Gastroesophageal sphincter (tissue), 4 donors: ENCODE results near the gene CFAP74. TPM values are rescaled to one million over a fixed set of nuclear protein-coding genes. Genes with fewer than 3 reads are reported as not detected.

Experiments used
- ATAC-seq: fragments of 150-250 bp; one replicate; pipeline ENCODE4 v1.9.1; 2016; ENCODE audit warnings: mild to moderate bottlenecking, moderate library complexity
- H3K27ac ChIP-seq, 4 donors: fragments of 200-600 bp; sonication (generic) in 3 of 4; 1 replicate in 3 of 4; 2 replicates in 1 of 4; pipeline ENCODE4 v1.5.1; 2016 to 2019
- H3K27me3 ChIP-seq: fragments of 200-600 bp; sonication (generic); one replicate; pipeline ENCODE4 v1.5.1; 2019
- H3K36me3 ChIP-seq, 2 donors: fragments of 200-600 bp; sonication (generic); one replicate each; pipeline ENCODE4 v1.5.1; 2019; ENCODE audit warnings: control low read depth in 1 of 2
- H3K4me1 ChIP-seq, 3 donors: fragments of 200-600 bp; sonication (generic); 1 replicate in 2 of 3; 2 replicates in 1 of 3; pipeline ENCODE4 v1.5.1; 2016 to 2019; ENCODE audit warnings: control low read depth in 2 of 3
- H3K4me3 ChIP-seq, 2 donors: fragments of 200-600 bp; sonication (generic); one replicate each; pipeline ENCODE4 v1.5.1; 2019; ENCODE audit warnings: mild to moderate bottlenecking in 1 of 2, moderate library complexity in 1 of 2
- H3K9me3 ChIP-seq, 3 donors: fragments of 200-600 bp; sonication (generic); one replicate each; pipeline ENCODE4 v1.5.1; 2017 to 2019; ENCODE audit warnings: control low read depth in 2 of 3
- CTCF ChIP-seq, 4 experiments: fragments of 200-600 bp in 2 of 4; fragments of 450-650 bp in 2 of 4; sonication (generic) in 1 of 4; IDR thresholded peaks; one replicate each; pipeline ENCODE4 v1.5.1; 2017 to 2019; ENCODE audit warnings: antibody characterized with exemption in 4 of 4, mild to moderate bottlenecking in 2 of 4, moderate library complexity in 2 of 4
- EP300 ChIP-seq: sonication (generic); formaldehyde crosslinking; IDR thresholded peaks from one replicate; pipeline ENCODE4 v1.6.1; 2017; ENCODE audit warnings: antibody characterized with exemption, mild to moderate bottlenecking
- POLR2A ChIP-seq, 2 donors: fragments of 450-650 bp; IDR thresholded peaks; one replicate each; pipeline ENCODE4 v1.6.1; 2017; ENCODE audit warnings: antibody characterized with exemption in 2 of 2, mild to moderate bottlenecking in 2 of 2, moderate library complexity in 1 of 2
- POLR2AphosphoS5 ChIP-seq: sonication (generic); formaldehyde crosslinking; IDR thresholded peaks from one replicate; pipeline ENCODE4 v1.6.1; 2017; ENCODE audit warnings: antibody characterized with exemption
- WGBS, 2 donors: methylation state at CpG; one replicate each; pipeline ENCODE4 v1.1.5; 2018; ENCODE audit warnings: low coverage in 1 of 2; 5-methylcytosine and 5-hydroxymethylcytosine counted together
- total RNA-seq, 4 donors: library from RNA; depleted of rRNA; stranded (reverse); fragments of >200 nt; gene quantifications; one replicate each; pipeline ENCODE4 v1.1.0, GENCODE V29; 2016

Gene CFAP74
- total RNA-seq, 4 donors from 2014 or later = 0.12 TPM; not detected in 3

- Histone ChIP-seq H3K27ac (no peak overlapping the region), H3K4me3 (no peak overlapping the region), H3K36me3 (no peaks in the 10 kb centered on the region), H3K9me3 (no peaks in the 10 kb centered on the region), H3K27me3 (peaks cover 81% of the 10 kb centered on the region), H3K4me1 (peaks cover 0 to 20% (median 5%) of the 10 kb centered on the region in 3 donors)
- WGBS, 2 donors = no CpG with 5 or more reads among the region's 10 CpGs
- TF ChIP-seq EP300 (no peak), CTCF (IDR thresholded peaks at IDR 0.05) (no peak), POLR2A (IDR thresholded peaks at IDR 0.05) (no peak), POLR2AphosphoS5 (no peak)
- no peak for ATAC-seq
Observed at GRCh38 chr1:2024451-2024850, 20.9 kb upstream of the CFAP74 start.

GRCh38 chr1:2023187-2023586, 19.6 kb upstream of the CFAP74 start:
- whole genome bisulfite sequencing, 2 donors = no CpG with 5 or more reads among the region's 9 CpGs
- Histone ChIP-seq H3K27me3 (peaks cover 88% of the 10 kb centered on the region), H3K27ac (no peak overlapping the region), H3K4me3 (no peak overlapping the region), H3K4me1 (peaks cover 0 to 31% (median 5%) of the 10 kb centered on the region in 3 donors), H3K9me3 (no peaks in the 10 kb centered on the region), H3K36me3 (no peaks in the 10 kb centered on the region)
- TF ChIP-seq CTCF (IDR thresholded peaks at IDR 0.05) (no peak), EP300 (no peak)
- ATAC-seq = no peak

GRCh38 chr1:2022063-2022770, 18.6 kb upstream of the CFAP74 start:
- no peak for TF ChIP-seq POLR2A (IDR thresholded peaks at IDR 0.05)
- no peak for TF ChIP-seq POLR2AphosphoS5
- no peak for TF ChIP-seq EP300
- 78% methylated on average over 5 of the region's 21 CpGs; no CpG with 5 or more reads in 1 of the 2 donors for WGBS, 2 donors
- ATAC-seq = no peak
- no peaks in the 10 kb centered on the region for H3K9me3 ChIP-seq
- no peak overlapping the region for H3K27ac ChIP-seq
- peaks cover 0 to 31% (median 5%) of the 10 kb centered on the region in 3 donors for H3K4me1 ChIP-seq
- H3K4me3 ChIP-seq = no peak overlapping the region
- H3K36me3 ChIP-seq = no peaks in the 10 kb centered on the region
- H3K27me3 ChIP-seq = peaks cover 91% of the 10 kb centered on the region

- WGBS, 2 donors = no CpG with 5 or more reads among the region's 25 CpGs
- TF ChIP-seq POLR2AphosphoS5 (no peak), POLR2A (IDR thresholded peaks at IDR 0.05) (no peak), EP300 (no peak), CTCF (IDR thresholded peaks at IDR 0.05) (no peak)
Observed at GRCh38 chr1:2021550-2021949, 18.0 kb upstream of the CFAP74 start.

GRCh38 chr1:2020310-2020655, 16.7 kb upstream of the CFAP74 start:
- ATAC-seq = no peak
- H3K4me1 ChIP-seq = peaks cover 0 to 22% (median 5%) of the 10 kb centered on the region in 3 donors
- WGBS, 2 donors = 37% methylated on average over 2 of the region's 11 CpGs; no CpG with 5 or more reads in 1 of the 2 donors
- H3K27me3 ChIP-seq = peaks cover 100% of the 10 kb centered on the region
- no peak overlapping the region for H3K27ac ChIP-seq
- no peak for TF ChIP-seq CTCF (IDR thresholded peaks at IDR 0.05)
- no peak for TF ChIP-seq EP300
- TF ChIP-seq POLR2AphosphoS5 = no peak
- TF ChIP-seq POLR2A (IDR thresholded peaks at IDR 0.05) = no peak
- H3K4me3 ChIP-seq = no peak overlapping the region
- no peaks in the 10 kb centered on the region for H3K36me3 ChIP-seq
- H3K9me3 ChIP-seq = no peaks in the 10 kb centered on the region

More at GRCh38 chr1:2021550-2021949, 18.0 kb upstream of the CFAP74 start:
- peaks cover 0 to 31% (median 5%) of the 10 kb centered on the region in 3 donors for H3K4me1 ChIP-seq
- peaks cover 97% of the 10 kb centered on the region for H3K27me3 ChIP-seq
- H3K36me3 ChIP-seq = no peaks in the 10 kb centered on the region
- no peak overlapping the region for H3K4me3 ChIP-seq
- ATAC-seq = no peak
- H3K9me3 ChIP-seq = no peaks in the 10 kb centered on the region
- H3K27ac ChIP-seq = no peak overlapping the region
